HFF-Myc (cell line): ENCODE measurements around the gene GLIPR1L2.
"Not testable (repeated sequence)": the region's sequence is repeated elsewhere in the genome, so short reads cannot be mapped to it uniquely, and the experiment has no call there.

Experiments used
- DNase-seq: peaks from one replicate; pipeline ENCODE4 v3.0.0-alpha.2; 2011; ENCODE audit warnings: low read depth; ENCODE audit errors: extremely low read depth
- H3K4me3 ChIP-seq: replicated peaks from 2 replicates; pipeline ENCODE4 v1.5.1; 2011; ENCODE audit warnings: low read depth, mild to moderate bottlenecking, control low read depth, low read length
- CTCF ChIP-seq: IDR thresholded peaks from 2 replicates; pipeline ENCODE4 v1.5.1; 2012; ENCODE audit warnings: mild to moderate bottlenecking, low read depth, low read length, control low read depth; ENCODE audit errors: missing control alignments

GLIPR1L2 gene

GRCh38 chr12:75390899-75391538, at the start of gene GLIPR1L2:
Gene GLIPR1L2 (plus strand): TSS chr12:75391089. CDS start chr12:75391117, 28 bp downstream.
- H3K4me3 ChIP-seq: peak within 1 kb of the TSS; percentile 42
- peak; percentile 87 for TF ChIP-seq CTCF
- peak; percentile 88 for DNase-seq

GRCh38 chr12:75341873-75342272, 49.0 kb upstream of the GLIPR1L2 start:
- no peak for DNase-seq
- TF ChIP-seq CTCF: no peak
- H3K4me3 ChIP-seq: no peak overlapping the region

GRCh38 chr12:75345531-75345930, 45.4 kb upstream of the GLIPR1L2 start:
- TF ChIP-seq CTCF: no peak
- DNase-seq: no peak
- H3K4me3 ChIP-seq: no peak overlapping the region

- not testable (repeated sequence) for H3K4me3 ChIP-seq, DNase-seq
Observed at GRCh38 chr12:75346215-75346614, 44.7 kb upstream of the GLIPR1L2 start.

- DNase-seq: no peak
- no peak overlapping the region for H3K4me3 ChIP-seq
- no peak for TF ChIP-seq CTCF
Observed at GRCh38 chr12:75349946-75350345, 40.9 kb upstream of the GLIPR1L2 start.

GRCh38 chr12:75350413-75350812, 40.5 kb upstream of the GLIPR1L2 start:
- no peak overlapping the region for H3K4me3 ChIP-seq
- no peak for TF ChIP-seq CTCF
- no peak for DNase-seq

- H3K4me3 ChIP-seq: no peak overlapping the region
- no peak for TF ChIP-seq CTCF
- DNase-seq: no peak
Observed at GRCh38 chr12:75354011-75354410, 36.9 kb upstream of the GLIPR1L2 start.
